Measurements from ENCODE around the gene HLCS. TPM values are rescaled to one million over a fixed set of nuclear protein-coding genes. Genes with fewer than 3 reads are reported as not detected.
A peak's percentile ranks its signal among the peaks of the same experiment; 100 is the strongest.

Gene HLCS
- total and polyA plus RNA-seq, 2 experiments from 2014 or later = 10.6 to 30.4 TPM

- DNase-seq (ENCODE audit: low spot score) = no peak
- no peaks in the 10 kb centered on the region for H3K4me1 ChIP-seq (ENCODE audit: insufficient read depth)
- H3K4me3 ChIP-seq = no peak overlapping the region
- H3K79me2 ChIP-seq = no peaks in the 10 kb centered on the region
- H3K4me2 ChIP-seq = no peak overlapping the region
- H3K9me2 ChIP-seq (replicated peaks; ENCODE audit: insufficient read depth) = no peaks in the 10 kb centered on the region
- TF ChIP-seq EZH2phosphoT487 (IDR thresholded peaks at IDR 0.05; ENCODE audit: low read depth, severe bottlenecking, unreplicated experiment) (no peak), EZH2 (IDR thresholded peaks at IDR 0.05; ENCODE audit: borderline replicate concordance) (no peak), CTCF (IDR thresholded peaks at IDR 0.05; ENCODE audit: poor library complexity) (no peak)
- no peak overlapping the region for H3K27ac ChIP-seq
- H4K20me1 ChIP-seq (ENCODE audit: insufficient read depth, poor library complexity, severe bottlenecking) = no peaks in the 10 kb centered on the region
- H3K36me3 ChIP-seq (replicated peaks; ENCODE audit: insufficient read depth, low read depth) = no peaks in the 10 kb centered on the region
- no peaks in the 10 kb centered on the region for H3K9me3 ChIP-seq (ENCODE audit: low read depth)
- no peaks in the 10 kb centered on the region for H3K27me3 ChIP-seq
- H2AFZ ChIP-seq = no peak overlapping the region
- 97% methylated on average over 6 of the region's 6 CpGs for WGBS (ENCODE audit: low lambda C conversion rate, missing lambda C conversion rate)
Measured at GRCh38 chr21:36945496-36946138, 20.9 kb downstream of the HLCS start.

- TF ChIP-seq CTCF (IDR thresholded peaks at IDR 0.05; ENCODE audit: poor library complexity) = no peak
- no peak for TF ChIP-seq EZH2phosphoT487 (IDR thresholded peaks at IDR 0.05; ENCODE audit: low read depth, severe bottlenecking, unreplicated experiment)
- TF ChIP-seq EZH2 (IDR thresholded peaks at IDR 0.05; ENCODE audit: borderline replicate concordance) = no peak
- Histone ChIP-seq H3K36me3 (replicated peaks; ENCODE audit: insufficient read depth, low read depth) (no peaks in the 10 kb centered on the region), H3K4me1 (ENCODE audit: insufficient read depth) (peaks cover 7% of the 10 kb centered on the region), H3K27ac (no peak overlapping the region), H3K9me3 (ENCODE audit: low read depth) (no peaks in the 10 kb centered on the region), H3K79me2 (no peaks in the 10 kb centered on the region), H3K9me2 (replicated peaks; ENCODE audit: insufficient read depth) (no peaks in the 10 kb centered on the region), H3K4me3 (no peak overlapping the region), H3K4me2 (no peak overlapping the region), H3K27me3 (no peaks in the 10 kb centered on the region), H2AFZ (no peak overlapping the region), H4K20me1 (ENCODE audit: insufficient read depth, poor library complexity, severe bottlenecking) (no peaks in the 10 kb centered on the region)
- 96% methylated on average over 24 of the region's 24 CpGs for WGBS (ENCODE audit: low lambda C conversion rate, missing lambda C conversion rate)
- no peak for DNase-seq (ENCODE audit: low spot score)
Measured at GRCh38 chr21:36936361-36937135, 29.9 kb downstream of the HLCS start.

- H3K36me3 ChIP-seq (replicated peaks; ENCODE audit: insufficient read depth, low read depth) = no peaks in the 10 kb centered on the region
- H3K27ac ChIP-seq = no peak overlapping the region
Measured at GRCh38 chr21:36934864-36935420, 31.5 kb downstream of the HLCS start.

More at GRCh38 chr21:36934864-36935420, 31.5 kb downstream of the HLCS start:
- peak overlapping the region; percentile 8 for H3K4me2 ChIP-seq
- H3K9me2 ChIP-seq (replicated peaks; ENCODE audit: insufficient read depth) = no peaks in the 10 kb centered on the region
- H3K4me3 ChIP-seq = no peak overlapping the region
- TF ChIP-seq EZH2 (IDR thresholded peaks at IDR 0.05; ENCODE audit: borderline replicate concordance) = no peak
- no peak for TF ChIP-seq CTCF (IDR thresholded peaks at IDR 0.05; ENCODE audit: poor library complexity)
- no peak for TF ChIP-seq EZH2phosphoT487 (IDR thresholded peaks at IDR 0.05; ENCODE audit: low read depth, severe bottlenecking, unreplicated experiment)
- H3K4me1 ChIP-seq (ENCODE audit: insufficient read depth) = peaks cover 7% of the 10 kb centered on the region
- no peaks in the 10 kb centered on the region for H3K27me3 ChIP-seq
- no peak for DNase-seq (ENCODE audit: low spot score)
- no peak overlapping the region for H2AFZ ChIP-seq
- H4K20me1 ChIP-seq (ENCODE audit: insufficient read depth, poor library complexity, severe bottlenecking) = no peaks in the 10 kb centered on the region
- H3K9me3 ChIP-seq (ENCODE audit: low read depth) = no peaks in the 10 kb centered on the region
- no peaks in the 10 kb centered on the region for H3K79me2 ChIP-seq
- 60% methylated on average over 5 of the region's 5 CpGs for WGBS (ENCODE audit: low lambda C conversion rate, missing lambda C conversion rate)
